Ishikawa (cell line): ENCODE measurements around the gene FCN3.

Source experiments
- CREB1 ChIP-seq: IDR thresholded peaks from 2 replicates; pipeline ENCODE4 v1.6.1; 2012; ENCODE audit warnings: low read depth
- EGR1 ChIP-seq: IDR thresholded peaks from 2 replicates; pipeline ENCODE4 v1.6.1; 2012
- EP300 ChIP-seq: IDR thresholded peaks from 2 replicates; pipeline ENCODE4 v1.6.1; 2012; ENCODE audit warnings: borderline replicate concordance
- NFIC ChIP-seq: IDR thresholded peaks from 2 replicates; pipeline ENCODE4 v1.6.1; 2012
- RAD21 ChIP-seq: IDR thresholded peaks from 2 replicates; pipeline ENCODE4 v1.6.1; 2012; ENCODE audit warnings: low read depth
- TAF1 ChIP-seq: IDR thresholded peaks from 2 replicates; pipeline ENCODE4 v1.6.1; 2012; ENCODE audit warnings: low read depth, mild to moderate bottlenecking
- TEAD4 ChIP-seq: IDR thresholded peaks from 2 replicates; pipeline ENCODE4 v1.6.1; 2012
- YY1 ChIP-seq: IDR thresholded peaks from 2 replicates; pipeline ENCODE4 v1.6.1; 2012; ENCODE audit warnings: low read depth
- TF ChIP-seq, protein P1 (sequence below): IDR thresholded peaks from 2 replicates; pipeline ENCODE4 v1.6.1; 2012; ENCODE audit warnings: low read depth, mild to moderate bottlenecking
- TF ChIP-seq, protein P2 (sequence below): IDR thresholded peaks from 2 replicates; pipeline ENCODE4 v1.6.1; 2012
- TF ChIP-seq, protein P3 (sequence below): IDR thresholded peaks from 2 replicates; pipeline ENCODE4 v1.6.1; 2012

DNA sequence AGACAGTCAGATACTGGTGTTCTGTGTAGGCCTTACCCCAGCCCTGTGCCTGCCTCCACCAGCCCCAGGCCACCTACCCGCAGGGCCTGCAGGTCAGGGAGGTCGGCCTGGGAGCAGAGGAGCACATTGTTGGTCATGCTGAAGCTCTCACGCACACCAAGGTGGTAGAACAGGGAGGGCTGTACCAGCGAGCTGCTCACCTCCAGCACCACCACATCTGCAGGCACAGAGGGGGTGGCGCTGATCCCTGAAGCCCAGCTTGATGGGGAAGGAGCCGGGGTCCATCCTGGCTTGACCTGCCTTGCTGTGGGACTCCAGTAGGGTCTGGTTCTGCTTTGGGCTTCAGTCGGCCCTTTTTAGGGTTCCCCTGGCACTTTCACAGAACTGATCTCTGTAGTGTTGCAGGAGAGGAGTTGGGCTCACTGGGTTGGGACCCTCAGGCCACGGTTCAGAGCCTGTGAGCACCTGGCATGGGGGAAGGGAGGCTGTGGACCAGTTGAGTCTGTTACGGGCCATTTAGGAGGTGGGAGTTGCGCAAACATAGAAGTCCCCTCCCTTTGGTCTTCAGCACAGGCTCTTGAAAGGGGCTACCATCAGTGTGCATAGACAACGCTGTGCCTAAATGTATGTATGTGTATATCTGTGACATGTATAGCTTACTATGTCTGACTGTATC lies 9.8 kb downstream of the FCN3 start:
- TF ChIP-seq TAF1 (no peak), NFIC (no peak), EGR1 (no peak), TEAD4 (no peak), YY1 (no peak), RAD21 (no peak), EP300 (no peak), CREB1 (no peak)
- TF ChIP-seq, protein P1, sequence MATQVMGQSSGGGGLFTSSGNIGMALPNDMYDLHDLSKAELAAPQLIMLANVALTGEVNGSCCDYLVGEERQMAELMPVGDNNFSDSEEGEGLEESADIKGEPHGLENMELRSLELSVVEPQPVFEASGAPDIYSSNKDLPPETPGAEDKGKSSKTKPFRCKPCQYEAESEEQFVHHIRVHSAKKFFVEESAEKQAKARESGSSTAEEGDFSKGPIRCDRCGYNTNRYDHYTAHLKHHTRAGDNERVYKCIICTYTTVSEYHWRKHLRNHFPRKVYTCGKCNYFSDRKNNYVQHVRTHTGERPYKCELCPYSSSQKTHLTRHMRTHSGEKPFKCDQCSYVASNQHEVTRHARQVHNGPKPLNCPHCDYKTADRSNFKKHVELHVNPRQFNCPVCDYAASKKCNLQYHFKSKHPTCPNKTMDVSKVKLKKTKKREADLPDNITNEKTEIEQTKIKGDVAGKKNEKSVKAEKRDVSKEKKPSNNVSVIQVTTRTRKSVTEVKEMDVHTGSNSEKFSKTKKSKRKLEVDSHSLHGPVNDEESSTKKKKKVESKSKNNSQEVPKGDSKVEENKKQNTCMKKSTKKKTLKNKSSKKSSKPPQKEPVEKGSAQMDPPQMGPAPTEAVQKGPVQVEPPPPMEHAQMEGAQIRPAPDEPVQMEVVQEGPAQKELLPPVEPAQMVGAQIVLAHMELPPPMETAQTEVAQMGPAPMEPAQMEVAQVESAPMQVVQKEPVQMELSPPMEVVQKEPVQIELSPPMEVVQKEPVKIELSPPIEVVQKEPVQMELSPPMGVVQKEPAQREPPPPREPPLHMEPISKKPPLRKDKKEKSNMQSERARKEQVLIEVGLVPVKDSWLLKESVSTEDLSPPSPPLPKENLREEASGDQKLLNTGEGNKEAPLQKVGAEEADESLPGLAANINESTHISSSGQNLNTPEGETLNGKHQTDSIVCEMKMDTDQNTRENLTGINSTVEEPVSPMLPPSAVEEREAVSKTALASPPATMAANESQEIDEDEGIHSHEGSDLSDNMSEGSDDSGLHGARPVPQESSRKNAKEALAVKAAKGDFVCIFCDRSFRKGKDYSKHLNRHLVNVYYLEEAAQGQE: no peak
- TF ChIP-seq, protein P2, sequence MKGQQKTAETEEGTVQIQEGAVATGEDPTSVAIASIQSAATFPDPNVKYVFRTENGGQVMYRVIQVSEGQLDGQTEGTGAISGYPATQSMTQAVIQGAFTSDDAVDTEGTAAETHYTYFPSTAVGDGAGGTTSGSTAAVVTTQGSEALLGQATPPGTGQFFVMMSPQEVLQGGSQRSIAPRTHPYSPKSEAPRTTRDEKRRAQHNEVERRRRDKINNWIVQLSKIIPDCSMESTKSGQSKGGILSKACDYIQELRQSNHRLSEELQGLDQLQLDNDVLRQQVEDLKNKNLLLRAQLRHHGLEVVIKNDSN: no peak
- TF ChIP-seq, protein P3, sequence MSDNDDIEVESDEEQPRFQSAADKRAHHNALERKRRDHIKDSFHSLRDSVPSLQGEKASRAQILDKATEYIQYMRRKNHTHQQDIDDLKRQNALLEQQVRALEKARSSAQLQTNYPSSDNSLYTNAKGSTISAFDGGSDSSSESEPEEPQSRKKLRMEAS: no peak
